DOHH2 (cell line): Measurements from ENCODE around the gene ASCC2.

ENCODE experiments used
- CTCF ChIP-seq: fragments of 200-600 bp; sonication (generic); IDR thresholded peaks from one replicate; pipeline ENCODE4 v1.5.1; 2014; ENCODE audit warnings: antibody characterized with exemption, mild to moderate bottlenecking, low read depth, low read length; ENCODE audit not compliant: poor library complexity, severe bottlenecking
- EZH2phosphoT487 ChIP-seq: fragments of 200-600 bp; sonication (generic); IDR thresholded peaks from 2 replicates; pipeline ENCODE4 v1.6.1; 2017; ENCODE audit warnings: borderline replicate concordance, mild to moderate bottlenecking, antibody characterized with exemption, low read length, moderate library complexity, mixed read lengths

- TF ChIP-seq CTCF (no peak), EZH2phosphoT487 (no peak)
These were observed 12.5 kb downstream of the ASCC2 start for GRCh38 chr22:29825578-29825977.
